NAMALWA (cell line): ENCODE measurements around the gene SPOCK1.
A peak's percentile ranks its signal among the peaks of the same experiment; 100 is the strongest.
"Not testable (repeated sequence)": the region's sequence is repeated elsewhere in the genome, so short reads cannot be mapped to it uniquely, and the experiment has no call there.

Experiments
- DNase-seq: peaks from one replicate; pipeline ENCODE4 v3.0.0-alpha.2; 2015; ENCODE audit warnings: low spot score

The SPOCK1 gene

GRCh38 chr5:137016783-137017324 is 482.3 kb downstream of the SPOCK1 start:
- peak; percentile 27 for DNase-seq

GRCh38 chr5:137015540-137016116 is 483.5 kb downstream of the SPOCK1 start:
- DNase-seq, result peak; percentile 4

GRCh38 chr5:137014731-137015130 is 484.4 kb downstream of the SPOCK1 start:
- no peak for DNase-seq

- DNase-seq, result no peak
Measured at GRCh38 chr5:137010226-137010625, 488.9 kb downstream of the SPOCK1 start.

DNA sequence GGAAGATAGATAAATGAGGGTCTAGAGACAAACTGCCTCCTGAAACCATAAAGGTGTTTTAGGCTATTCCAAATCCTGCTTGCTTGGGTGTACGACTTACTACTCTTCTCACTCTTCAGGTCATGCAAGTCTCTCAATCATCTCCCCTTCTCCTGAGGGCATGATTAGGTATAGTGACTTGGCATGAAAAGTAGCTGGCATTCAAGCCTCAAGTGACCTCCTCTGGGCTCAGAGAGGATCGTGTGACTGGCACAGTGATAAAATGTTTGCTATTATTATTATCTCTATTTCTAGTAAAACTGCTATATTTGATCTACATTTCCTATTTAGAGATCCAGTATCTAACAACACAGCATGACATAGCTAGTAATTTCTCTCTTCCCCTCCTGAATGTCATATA is 494.8 kb downstream of the SPOCK1 start:
- no peak for DNase-seq

DNA sequence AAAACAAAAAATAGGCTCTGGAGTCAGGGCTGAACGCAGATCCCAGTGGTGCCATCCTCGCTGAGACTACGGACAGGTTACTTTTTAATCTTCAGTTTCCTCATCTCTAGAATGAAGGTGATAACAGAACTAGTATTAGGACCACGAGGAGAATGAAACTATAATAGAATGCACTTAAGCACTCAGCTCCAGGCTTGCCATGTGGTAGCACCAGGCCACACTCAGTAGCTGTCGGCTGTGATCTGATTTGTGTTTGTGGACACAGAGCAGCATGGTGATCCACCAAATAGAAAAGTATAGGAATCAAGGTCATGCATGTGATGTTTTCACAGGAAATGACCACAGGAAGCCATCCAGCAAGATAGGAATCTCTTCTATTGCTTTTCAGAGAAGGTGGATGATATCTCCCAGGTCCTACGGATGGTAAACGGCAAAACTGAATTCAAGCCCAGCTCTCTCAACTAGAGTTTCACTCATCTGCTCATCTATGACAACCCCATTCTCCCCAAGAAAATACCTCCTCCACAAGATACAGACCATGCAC is 498.0 kb downstream of the SPOCK1 start:
- no peak for DNase-seq

DNA sequence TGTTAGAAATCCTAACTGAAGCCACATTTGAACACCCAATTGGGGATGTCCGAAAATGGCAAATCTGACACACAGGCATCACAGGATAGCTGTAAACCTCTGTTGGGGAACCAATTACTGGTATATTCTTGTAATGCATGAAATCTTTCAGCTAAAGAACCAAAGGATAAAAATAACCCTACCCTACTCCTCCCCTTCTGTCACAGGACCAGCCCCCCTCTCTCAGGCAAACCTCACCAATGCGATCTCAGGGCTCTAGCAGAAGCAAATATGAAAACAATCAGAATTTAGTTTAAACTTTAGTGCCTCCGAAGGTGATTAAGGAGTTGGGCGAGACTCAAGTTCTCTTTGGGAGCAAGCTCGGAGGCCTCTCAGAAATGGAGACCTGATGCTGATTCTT is 499.3 kb downstream of the SPOCK1 start:
- no peak for DNase-seq

DNA sequence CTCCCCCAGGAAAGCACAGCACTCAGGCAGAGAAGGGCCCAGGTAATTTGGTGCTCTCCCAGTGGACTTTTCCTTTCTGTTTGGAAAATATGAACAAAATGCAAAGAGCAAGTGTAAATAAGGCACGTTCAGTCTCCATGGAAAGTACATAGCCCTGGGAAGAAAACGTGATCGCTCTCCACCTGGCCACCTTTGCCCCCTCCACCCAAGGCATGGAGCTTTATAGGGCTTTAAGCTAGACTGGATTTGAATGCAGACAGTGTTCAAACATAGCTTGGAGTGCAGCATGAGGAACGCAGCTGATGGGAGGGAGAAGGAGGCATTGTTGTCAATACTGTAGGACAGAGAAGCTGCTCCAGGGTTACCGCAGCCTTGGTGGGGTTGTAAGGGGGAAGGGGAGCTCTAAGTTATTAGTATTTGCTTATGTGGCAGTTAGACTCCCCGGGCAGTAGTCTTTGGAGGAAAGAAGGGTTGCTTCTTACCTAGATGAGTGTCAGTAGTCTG is 500.2 kb downstream of the SPOCK1 start:
- DNase-seq, result no peak

GRCh38 chr5:136994154-136994553 is 505.0 kb downstream of the SPOCK1 start:
- DNase-seq, result no peak

DNA sequence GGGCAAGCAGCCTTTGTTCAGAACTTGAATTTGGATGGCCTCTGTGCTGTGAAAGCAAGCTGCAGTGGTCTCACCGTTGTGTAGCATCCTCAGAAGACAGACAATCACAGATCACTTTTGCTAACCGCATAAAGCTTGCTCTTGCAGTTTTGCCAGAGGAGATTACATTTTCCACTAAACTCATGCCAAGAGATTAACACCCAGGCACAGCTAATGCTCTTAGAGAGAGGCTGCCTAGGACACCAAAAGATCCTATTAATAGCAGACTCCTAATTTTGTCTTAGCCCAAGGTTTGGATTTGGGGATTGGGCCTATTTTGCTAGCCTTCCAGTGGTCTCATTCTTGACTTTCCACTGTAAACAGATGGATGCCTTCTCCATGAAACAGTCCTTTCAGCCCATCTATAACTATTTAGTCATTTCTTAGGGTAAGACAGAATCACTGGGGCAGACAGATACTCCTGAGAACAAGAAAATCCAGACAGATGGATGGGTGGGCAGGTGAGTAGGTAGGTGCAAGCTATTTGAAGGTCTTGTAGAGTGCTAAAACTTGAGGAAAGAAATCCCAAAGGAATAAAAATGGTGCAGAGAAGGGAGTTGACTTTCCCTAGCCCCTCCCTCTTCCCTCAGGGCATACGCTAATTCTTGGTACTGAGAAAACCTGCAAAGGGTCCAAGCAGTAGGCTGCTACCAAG is 506.2 kb downstream of the SPOCK1 start:
- no peak for DNase-seq

DNA sequence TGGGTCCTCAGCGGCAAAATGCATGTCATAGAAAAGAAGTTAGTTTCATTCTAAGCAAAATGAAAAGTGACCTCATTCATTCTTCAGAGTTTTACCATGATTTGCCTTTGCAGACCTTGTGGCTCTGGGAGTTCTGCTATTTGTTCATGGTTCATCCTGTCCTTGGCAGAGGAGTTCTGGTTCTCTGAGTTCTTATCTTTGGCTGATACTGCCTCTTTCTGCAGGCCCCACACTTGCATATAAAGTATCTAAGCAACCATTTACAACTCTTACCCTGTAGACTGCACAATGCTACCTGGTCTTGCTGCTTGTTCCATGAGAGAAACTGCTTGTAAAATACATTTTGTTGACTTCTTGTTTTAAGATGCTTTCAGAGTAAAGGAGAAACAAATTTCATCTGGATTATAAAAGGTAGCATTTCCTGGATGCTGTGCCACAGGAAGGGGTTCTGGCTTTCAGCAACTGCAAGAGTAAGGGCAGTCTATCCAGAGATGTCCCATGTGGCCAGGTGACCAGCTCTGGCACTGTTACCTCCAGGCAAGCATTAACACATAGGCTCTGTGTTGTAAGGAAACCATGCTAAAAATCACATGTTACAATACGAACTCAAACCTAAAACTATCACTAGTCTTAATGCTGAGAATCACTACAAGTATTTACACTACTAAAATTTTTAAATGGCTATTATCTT is 513.2 kb downstream of the SPOCK1 start:
- DNase-seq, result no peak

- no peak for DNase-seq
Measured at GRCh38 chr5:136984772-136985446, 514.2 kb downstream of the SPOCK1 start.

GRCh38 chr5:136981936-136982335 is 517.2 kb downstream of the SPOCK1 start:
- DNase-seq, result no peak

DNA sequence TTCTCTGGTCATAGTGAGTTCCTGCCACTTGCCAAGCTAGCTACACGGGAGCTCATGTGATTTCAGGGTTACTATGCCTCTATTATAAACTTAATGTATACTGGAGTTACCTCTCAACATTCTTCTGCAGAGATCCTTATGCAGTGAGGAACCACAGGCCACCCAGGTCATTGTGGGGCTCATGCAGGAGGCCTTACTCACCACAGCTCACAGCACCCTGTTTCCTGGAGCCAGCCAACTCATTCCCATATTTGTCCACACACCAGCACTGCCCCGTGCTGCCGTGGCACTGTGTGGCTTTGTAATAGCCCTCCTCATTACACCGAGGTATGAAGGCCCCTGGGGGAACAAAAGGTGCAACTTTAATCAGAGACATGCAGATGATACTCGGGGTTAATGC is 520.0 kb downstream of the SPOCK1 start:
- DNase-seq, result no peak

- no peak for DNase-seq
Measured at GRCh38 chr5:136963504-136963903, 535.6 kb downstream of the SPOCK1 start.

DNA sequence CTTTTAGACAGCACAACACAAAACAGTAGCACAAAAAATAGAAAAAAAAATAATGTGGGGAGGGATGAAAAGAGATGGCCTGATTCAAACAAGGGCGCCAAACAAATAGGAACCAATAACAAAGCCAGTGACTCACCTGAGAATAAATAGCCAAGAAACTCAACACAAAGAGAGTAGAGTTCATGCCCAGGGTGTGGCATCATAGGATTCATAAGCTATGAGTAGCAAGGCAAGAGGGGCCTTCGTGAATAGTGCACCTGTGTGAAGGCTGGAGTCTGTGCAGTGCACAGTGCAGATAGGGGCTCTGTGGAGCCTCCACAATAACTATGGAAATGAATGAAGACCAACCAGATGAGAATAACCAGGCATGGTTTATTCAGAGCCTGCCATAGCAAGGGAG is 541.7 kb downstream of the SPOCK1 start:
- no peak for DNase-seq

GRCh38 chr5:136954142-136954541 is 545.0 kb downstream of the SPOCK1 start:
- DNase-seq, result not testable (repeated sequence)

DNA sequence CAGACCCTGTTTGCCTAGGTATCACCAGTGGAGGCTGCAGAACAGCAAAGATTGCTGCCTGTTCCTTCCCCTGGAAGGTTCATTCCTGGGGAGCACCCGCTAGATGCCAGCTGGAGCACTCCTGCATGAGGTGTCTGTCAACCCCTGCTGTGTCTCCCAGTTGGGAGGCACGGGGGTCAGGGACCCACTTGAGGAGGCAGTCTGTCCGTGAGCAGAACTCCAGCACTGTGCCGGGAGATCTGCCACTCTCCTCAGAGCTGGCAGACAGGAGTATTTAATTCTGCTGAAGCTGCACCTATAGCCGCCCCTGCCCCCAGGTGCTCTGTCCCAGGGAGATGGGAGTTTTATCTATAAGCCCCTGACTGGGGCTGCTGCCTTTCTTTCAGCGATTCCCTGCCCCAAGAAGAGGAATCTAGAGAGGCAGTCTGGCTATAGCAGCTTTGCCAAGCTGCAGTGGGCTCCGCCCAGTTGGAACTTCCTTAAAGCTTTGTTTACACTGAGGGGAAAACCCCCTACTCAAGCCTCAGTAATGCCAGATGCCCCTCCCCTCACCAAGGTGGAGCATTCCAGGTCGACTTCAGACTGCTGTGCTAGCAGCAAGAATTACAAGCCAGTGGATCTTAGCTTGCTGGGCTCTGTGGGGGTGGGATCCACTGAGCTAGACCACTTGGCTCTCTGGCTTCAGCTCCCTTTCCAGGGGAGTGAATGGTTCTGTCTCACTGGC is 545.6 kb downstream of the SPOCK1 start:
- peak; percentile 6 for DNase-seq

DNA sequence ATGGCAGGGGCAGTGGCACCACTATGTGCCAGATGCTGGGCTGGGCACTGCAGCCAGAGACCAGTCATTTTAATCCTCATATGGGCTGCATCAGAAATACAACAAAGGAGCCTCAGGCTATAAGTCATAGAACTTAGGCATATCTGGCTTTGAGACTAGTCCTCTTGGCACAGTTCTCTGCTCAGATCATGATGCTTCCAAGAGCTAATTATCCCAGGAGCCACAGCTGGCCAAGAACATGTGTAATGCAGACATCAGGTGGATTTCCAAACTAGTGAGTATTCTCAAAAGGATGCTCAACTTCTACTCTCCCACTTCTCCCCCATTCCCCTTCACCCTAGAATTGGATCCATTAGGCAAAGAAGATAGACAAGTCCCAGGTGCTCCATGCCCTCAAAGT is 571.6 kb downstream of the SPOCK1 start:
- DNase-seq, result no peak

GRCh38 chr5:136926073-136926472 is 573.1 kb downstream of the SPOCK1 start:
- DNase-seq, result no peak
